ENCODE data around the gene ESPNL.

ESPNL gene

DNA sequence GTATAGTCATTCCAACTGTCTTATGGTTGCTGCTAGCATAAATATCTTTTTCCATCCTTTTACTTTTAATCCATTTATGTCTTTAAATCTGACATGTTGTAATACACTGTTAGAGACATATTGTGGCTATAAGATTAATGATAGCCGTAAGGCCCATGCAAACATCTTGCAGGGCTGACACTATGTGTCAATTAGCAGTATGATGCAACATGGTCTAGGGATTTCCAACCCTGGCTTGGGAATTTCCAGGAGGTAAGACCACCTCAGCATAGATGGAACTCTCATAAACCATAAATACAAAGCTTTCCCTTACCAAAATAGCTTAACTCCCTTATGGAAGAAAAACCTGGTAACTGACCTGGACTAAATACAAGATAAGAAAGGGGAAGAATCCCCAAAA is 22.8 kb upstream of the ESPNL start:
- peak; percentile 67 for DNase-seq

DNA sequence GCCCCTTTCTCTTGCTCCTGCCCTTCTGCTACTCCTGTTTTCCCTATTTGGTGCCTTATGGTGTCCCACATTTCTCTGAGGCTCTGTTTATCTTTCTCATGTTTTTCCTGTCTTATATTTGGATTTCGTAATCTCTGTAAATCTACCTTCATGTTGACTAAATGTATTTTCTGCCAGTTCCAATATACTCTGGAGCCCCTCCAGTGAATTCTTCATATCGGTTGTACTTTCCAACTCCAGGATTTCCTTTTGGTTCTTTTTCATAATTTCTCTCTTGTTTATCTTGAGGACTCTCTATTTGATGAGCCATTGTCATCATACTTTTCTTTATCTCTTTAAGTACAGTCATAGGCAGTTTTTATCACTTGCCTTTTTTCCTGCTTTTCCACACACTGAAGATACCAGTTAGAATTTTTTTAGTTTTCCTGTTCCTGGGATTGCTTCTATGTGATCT is 20.2 kb upstream of the ESPNL start:
- DNase-seq, result no peak

DNA sequence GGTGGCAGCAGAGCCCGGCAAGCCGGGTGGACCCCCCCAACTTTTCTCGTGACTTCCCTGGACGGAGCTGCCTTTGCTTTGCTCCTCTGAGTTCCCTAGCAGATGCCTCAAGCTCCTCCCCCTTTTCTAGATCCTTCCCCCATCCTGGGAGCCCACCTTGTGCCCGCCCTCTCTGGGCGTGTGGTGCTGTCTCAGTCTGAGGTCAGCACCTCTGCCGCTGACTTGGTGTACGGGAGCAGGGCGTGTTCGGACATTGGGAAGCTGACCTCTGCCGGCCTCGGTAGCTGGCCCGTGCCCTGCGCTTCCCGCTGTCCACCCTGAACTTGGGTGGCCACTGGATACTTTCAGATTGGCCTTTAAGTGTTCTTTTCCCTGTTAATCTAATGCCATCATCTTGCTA is 19.6 kb upstream of the ESPNL start:
- no peak for DNase-seq

DNA sequence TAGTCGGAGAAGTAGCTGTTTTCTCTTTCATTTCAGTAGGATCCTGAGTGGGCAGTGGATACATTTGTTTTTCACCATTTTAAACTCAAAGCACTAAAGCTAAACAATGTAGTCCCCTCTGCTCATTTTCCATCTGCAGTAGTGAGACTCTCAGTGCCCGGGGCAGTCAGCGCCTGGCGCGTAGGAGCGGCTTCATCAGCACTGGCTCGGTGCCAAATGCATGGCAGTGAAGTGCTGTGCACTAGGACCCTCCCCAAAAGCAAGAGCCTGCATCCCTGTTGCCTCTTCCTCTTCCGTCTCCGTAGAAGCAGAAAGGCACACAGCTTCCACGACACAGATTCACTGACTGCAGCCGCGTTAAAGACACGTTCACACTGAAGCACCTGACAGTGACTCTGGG is 19.0 kb upstream of the ESPNL start:
- DNase-seq, result no peak

DNA sequence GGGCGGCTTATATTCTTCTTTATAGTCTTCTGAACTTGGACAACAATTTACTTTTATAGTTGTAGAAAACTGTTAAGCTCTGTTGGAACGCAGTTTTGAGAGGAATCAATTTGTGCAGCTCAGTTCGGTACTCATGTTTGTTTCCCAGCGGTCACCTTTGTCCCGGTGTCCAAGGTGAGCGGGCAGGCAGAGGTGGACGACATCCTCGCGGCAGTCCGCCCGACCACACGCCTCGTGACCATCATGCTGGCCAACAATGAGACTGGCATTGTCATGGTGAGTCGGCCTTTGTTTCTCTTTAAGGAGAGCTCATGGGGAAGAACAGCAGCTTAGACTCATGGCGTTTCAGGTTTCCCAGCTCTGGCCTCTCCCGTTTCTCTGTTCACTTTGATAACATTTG is 18.6 kb upstream of the ESPNL start:
- no peak for DNase-seq

DNA sequence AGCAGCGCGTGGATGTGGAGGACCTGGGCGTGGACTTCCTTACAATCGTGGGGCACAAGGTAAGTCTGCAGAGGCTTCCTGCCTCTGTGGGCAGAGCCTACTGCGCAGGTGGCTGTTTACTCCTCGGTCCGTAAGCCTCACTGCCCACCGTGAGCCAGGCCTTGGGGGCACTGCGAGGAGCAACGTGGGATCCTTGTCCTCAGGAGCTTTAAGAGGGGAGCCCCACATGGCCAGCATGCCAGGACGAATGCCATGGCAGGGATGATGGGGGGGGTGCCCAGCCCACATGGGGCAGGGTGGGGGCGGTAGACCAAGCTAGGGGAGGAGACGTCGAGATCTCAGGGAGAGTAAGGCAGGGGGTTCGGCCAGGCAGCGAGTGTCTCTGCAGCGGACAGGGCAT is 18.0 kb upstream of the ESPNL start:
- no peak for DNase-seq

DNA sequence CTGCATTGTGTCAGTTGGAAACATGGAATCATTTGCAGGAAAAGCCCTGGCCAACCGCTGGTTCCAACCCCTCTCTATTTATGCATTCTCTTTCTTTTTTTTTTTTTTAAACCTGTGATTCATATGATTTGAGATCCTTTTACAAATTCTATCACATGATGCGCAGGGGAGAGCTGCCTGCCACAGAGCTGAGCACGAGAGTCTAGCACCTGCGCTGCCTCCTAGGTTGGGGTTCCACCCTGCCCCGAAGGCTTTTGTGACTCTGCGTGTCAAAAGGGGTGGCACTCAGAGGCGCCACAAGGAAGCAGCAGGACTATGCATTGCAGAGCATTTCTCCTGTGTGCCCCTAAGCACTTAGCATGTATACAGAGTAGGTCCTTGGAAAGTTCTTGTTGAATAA is 17.3 kb upstream of the ESPNL start:
- DNase-seq, result no peak

DNA sequence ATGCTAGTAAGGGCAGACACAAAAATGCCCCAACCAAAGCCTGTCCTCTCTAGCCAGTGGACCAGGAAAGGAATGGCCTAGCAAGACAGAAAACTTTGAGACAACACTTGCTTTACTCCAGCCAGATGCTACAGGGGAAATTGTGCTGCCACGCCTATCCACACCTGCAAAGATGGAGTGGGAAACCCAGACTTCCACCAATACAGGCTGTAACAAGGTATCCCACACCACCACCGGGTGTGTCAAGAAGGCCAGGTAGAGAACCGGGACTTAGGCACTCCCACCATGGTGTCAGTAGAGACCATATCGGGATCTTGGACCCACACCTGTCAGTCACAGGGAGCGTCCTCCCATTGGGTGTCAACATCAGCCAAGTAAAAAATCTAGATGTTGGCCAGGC is 16.2 kb upstream of the ESPNL start:
- no peak for DNase-seq

DNA sequence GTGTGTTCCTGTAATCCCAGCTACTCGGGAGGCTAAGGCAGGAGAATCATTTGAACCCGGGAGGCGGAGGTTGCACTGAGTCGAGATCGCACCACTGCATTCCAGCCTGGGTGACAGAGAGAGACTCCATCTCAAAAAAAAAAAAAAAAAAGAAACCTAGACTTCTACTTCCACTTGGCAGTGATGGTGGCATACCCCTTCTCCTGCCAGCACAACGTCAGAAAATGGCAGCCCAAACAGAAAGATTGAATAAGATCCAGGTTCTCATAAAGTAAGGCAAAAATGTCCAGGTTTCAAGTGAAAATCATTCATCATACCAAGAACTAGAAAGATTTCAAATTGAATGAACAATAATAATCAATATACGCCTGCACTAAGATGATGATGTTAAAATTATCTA is 15.4 kb upstream of the ESPNL start:
- no peak for DNase-seq

DNA sequence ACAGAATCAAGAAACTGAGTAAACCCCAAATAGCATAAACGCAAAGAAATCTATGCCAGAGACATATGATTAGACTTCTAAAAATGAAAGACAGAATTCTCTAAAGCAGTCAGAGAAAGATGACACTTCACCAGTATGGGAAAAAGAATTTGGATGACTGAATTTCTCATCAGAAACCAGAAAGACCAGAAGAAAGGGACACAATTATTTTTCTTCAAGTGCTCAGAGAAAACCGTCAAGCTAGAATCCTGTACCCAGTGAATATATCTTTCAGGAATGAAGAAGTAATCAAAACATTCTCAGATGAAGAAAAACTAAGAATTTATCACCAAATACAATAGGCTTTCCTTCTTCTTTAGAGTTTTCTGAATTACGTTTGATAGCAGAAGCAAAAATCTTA is 14.2 kb upstream of the ESPNL start:
- no peak for DNase-seq

DNA sequence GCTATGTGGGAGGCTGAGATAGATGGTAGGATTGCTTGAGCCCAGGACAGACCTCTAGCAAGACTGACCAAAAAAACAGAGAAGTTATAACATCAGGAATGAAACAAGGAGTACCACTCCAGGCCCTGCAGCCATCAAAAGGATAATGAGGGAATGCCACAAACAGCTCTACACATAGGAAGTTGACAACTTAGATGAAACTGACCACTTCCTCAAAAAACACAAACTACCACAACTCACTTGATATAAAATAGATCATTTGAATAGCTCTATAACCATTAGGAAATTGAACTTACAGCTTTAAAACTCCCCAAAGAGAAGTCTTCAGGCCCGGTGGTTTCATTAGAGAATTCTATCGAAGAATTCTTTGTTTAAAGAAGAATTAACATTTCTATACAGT is 12.9 kb upstream of the ESPNL start:
- DNase-seq, result no peak

DNA sequence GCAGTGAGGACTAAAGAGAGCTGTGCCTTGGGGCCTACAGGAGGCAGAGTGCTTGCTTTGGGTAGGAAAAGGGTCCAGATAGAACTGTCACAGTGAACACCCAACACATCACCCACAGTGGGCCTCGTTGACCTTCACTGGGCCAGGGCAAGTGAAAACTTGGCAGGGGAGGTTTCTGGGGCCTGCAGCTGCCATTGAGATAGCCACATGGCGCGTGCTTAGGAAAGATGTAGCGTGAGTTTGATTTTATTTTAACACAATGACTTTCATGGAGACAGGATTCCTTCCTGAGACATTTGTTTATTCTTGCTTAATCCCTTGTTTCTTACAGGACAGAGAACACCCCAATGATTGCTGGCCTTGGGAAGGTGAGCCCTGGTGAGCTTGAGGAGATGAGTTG is 9.3 kb upstream of the ESPNL start:
- no peak for DNase-seq

DNA sequence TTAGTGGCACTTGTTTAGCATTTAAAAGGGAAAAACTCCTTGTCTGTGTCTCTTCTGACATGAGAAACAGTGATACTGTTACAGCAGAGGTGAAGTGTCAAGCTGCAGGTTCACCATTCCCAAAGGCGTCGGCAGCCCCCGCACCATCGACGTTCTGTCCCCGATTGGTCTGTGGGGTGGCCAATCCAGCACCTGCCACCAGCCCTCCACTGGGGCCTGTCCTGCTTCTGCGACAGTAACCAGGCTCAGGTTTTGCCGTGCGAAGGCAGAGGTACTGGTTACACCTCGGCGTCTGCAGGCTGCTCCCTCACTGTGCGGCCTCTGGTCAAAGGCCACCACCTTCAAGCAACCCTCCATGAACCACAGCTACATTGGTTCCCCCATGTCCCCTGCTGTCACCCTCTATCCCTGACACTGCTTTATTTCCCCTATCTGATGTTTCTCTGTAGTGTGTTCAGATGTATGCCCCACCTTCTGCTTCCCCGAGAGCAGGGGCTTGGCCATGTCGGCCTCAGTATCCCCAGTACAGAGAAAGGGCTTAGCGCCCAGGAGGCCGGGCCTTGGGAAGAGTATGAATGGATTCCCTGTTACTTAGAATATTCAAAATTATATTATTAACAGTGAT is 8.6 kb upstream of the ESPNL start:
- DNase-seq, result no peak

DNA sequence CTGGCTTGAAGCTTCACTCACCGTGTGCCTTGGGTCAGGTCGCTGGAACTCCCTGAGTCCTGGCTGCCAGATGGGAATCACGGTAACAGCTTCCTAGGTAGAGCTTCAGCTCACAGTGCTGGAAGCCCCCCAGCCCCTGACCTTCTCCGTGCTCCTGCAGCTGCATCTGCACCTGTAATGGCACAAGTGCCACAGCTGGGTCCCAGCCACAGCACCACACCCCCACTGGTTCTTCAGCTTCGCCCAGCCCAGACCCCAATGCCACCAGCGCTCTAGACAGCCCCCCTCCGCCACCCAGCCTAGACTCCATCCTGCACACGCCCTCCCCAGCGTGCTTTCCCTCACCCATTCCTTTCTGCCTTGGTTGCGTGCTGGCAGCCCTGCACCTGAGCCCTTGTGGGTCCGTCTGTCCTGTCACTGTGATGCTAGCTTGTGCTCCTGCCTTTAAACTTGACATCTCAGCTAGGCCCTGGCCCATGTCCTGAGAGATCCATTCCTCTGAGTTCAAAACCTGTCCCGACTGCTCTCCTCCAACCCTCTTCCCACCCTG is 7.6 kb upstream of the ESPNL start:
- no peak for DNase-seq

DNA sequence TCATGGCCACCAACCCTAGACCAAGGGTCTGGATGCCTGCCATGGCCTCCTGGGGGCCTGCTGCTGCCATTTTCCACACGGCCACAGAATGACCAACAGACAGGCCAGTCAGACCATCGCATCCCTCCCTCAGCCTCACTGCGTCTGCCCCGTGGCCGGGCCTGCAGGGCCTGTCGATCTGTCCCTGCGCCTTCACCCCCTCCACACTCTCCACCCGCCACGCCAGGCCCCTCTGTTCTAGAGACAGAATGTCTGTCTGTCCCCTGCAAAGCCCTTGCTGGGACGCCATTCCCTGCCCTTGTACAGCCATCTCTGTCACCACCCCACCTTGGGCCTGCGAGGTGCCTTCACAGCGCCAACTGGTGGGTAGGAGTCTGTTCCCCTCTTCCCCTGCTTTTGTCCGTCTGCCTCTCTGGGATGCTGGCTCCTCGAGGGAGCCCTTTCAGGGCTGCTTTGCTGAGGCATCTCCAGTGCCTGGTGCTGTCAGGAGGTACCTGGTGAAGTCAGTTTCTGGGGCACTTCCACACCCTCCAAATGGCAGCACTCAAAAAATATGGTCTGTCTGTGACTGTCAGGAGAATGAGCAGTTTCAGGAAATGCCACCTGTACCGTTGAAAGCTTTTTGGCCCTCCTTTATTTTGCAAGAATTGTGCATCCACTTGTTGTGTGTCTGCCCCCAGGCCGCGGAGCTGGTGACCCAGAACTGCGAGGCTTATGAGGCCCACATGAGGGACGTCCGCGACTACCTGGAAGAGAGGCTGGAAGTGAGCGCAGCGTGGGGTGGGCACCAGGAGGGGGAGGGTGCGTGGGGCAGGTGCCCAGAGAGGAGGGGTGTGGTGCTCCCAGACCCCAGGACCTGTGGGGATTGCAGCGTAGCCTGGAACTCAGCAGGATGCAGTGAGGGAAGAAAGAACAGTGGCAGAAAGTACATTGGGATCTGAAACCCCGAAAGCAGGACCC is 6.7 kb upstream of the ESPNL start:
- DNase-seq, result no peak

DNA sequence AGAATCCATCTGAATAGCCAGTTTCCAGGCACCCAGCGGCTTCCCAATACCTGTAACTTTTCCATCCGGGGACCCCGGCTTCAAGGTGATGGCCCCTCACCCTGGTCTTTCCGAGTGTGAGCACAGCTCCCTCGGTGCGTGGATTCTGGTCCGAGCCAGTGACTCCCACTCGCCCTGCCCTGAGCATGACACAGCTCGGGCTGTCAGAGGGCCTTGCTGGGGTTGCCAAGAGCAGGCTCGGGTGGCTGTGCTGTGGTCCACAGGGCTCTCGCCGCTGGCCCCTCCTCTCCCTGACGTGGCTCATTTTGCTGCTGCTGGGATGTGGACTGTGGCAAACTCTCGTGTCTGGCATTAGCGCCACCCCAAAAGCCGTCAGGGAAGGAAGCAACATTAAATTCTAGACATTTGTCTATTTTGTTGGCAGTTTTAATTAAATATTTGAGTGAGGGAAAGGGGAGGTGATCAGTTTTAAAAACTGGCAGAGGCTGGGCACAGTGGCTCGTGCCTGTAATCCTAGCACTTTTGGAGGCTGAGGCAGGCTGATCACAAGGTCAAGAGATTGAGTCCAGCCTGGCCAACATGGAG is 5.6 kb upstream of the ESPNL start:
- no peak for DNase-seq

DNA sequence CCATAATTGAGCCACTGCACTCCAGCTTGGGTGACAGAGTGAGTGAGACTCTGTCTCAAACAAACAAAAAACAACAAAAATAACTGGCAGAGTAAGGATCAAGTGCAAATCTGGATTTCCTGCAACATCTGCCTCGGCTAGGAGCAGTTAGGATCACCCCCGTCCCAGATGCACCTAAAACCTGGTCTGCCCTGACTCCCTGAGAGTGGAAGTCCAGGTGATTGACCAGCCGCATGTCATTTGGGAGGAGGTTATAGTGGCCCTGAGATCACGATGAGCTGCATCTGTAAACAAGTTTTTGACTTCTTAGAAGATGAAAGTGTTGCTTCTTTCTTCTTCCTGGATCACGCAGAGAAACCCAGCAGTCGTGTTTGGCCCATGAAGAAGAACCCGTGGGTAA is 5.0 kb upstream of the ESPNL start:
- DNase-seq, result no peak

DNA sequence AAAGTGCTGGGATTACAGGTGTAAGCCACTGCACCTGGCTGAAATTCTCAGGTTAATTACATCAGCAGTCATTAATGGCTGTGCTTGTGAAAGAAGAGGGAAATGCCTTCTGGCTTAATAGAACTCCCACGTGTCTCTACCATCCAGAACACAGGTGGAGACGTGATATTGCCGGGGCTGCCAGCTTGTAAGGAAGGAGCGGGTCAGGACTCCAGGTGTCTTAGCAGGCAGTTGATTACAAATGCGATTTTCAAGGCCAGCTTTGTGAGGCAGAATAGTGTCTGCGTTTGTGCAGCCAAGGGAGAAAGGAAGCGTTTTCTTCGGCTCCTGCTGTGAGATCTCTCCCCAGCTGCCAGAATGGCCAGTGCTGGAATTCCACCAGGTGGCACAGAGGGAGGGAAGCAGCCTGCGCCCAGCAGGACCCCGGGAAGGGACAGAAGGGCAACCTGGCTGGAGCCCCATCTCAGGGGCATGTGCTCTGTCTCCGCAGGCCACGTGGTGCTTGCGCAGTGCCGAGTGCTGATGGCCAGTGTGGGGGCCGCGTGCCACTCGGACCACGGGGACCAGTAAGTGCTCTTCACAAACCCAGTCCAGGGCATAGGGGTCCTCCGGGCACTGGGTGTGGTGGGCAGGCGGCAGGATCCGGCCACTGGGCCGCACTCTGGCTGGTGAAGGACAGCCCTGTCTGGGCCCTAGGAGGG is 3.7 kb upstream of the ESPNL start:
- no peak for DNase-seq

DNA sequence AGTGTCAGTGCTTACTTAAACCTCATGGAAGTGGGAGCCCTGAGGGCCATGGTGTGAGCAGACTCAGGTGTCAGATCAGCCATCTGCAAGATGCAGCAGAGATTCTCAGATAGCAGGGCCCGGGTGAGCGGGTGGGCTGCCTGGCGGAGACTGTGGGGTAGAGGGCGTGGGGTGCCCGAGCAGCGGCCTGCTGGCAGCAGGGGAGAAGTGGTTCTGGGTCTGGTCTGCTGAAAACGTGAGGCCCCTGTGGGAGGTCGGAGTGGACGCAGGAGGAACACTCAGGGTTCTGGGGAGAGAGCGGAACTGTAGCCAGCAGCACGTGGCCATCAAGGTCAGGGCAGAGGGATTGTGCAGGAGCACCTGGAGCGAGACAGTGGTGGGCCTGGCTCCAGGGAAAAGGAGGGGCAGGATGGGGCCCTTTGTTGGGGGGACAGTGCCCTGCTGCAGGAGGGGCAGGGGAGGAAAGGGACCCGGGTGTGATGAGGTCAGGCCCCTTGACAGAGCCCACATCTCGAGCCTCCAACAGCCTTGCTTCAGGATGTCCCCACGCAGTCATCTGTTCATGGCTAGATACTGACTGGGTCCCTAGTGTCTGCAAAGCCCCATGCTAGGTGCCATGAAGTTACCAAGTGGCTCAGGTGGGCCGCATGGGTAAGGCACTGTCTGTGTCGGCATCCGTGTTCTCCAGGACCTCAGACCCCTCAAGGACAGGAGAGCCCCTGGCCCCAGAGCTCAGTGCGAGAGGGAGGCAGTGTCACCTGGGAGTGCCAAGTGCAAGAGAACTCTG is 2.7 kb upstream of the ESPNL start:
- DNase-seq, result no peak

DNA sequence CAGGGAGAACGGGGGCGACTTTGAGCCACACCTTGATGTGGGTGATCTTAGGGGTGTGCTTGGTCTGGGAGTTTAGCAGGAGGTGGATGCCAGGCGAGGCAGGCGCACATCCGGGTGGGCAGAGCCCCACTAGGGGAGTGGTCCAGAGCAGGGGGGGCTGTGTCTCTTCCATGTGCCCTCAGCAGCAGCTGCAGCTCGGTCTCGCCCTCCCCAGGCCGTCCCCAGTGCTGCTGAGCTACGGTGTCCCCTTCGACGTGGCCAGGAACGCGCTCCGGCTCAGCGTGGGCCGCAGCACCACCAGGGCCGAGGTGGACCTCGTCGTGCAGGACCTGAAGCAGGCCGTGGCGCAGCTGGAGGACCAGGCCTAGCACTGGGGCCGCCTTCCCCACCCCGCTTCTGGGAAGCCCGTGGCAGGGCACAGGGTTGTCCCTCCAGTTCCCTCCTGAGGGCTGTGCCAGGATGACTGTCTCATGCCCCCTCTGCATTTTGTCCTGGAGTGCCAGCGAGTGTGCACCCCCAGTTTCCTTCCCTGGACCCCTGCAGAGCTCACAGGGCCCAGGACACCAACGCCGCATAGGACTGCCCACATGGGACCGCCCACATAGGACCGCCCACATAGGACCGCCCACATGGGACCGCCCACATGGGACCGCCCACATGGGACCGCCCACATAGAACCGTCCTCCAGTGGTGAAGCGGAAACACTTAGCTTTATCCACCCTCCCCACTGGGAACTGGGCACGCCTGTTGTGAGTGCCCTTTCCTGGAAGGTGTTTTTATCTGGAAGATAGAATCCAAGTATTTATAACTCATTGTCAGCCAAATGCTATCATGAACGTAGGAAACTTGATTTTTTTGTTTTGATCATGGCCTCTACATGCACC is 1.9 kb upstream of the ESPNL start:
- DNase-seq, result no peak
